VCaP (cell line): ENCODE data around the gene ZFR.
A peak's percentile ranks its signal among the peaks of the same experiment; 100 is the strongest.

Experiments
- H3K27ac ChIP-seq: fragments of 450-650 bp; 2 replicates; pipeline ENCODE4 v1.5.1; 2017
- CTCF ChIP-seq: fragments of 450-650 bp; conservative IDR thresholded peaks from 2 replicates; pipeline ENCODE4 v1.5.1; 2017; ENCODE audit warnings: mild to moderate bottlenecking, moderate library complexity

Gene ZFR

GRCh38 chr5:32339198-32339597, 105.3 kb downstream of the ZFR start:
- TF ChIP-seq CTCF: no peak
- no peak overlapping the region for H3K27ac ChIP-seq

- no peak for TF ChIP-seq CTCF
- H3K27ac ChIP-seq: no peak overlapping the region; the same call in 1 of the 2 replicates
These were observed 111.6 kb downstream of the ZFR start for GRCh38 chr5:32332966-32333365.

GRCh38 chr5:32332361-32332760, 112.2 kb downstream of the ZFR start:
- peak overlapping the region; percentile 91 for H3K27ac ChIP-seq
- TF ChIP-seq CTCF: no peak

- H3K27ac ChIP-seq: peak overlapping the region; percentile 91
- TF ChIP-seq CTCF: no peak
These were observed 112.6 kb downstream of the ZFR start for GRCh38 chr5:32331935-32332274.

- peak overlapping the region; percentile 91 for H3K27ac ChIP-seq
- TF ChIP-seq CTCF: no peak
These were observed 113.2 kb downstream of the ZFR start for GRCh38 chr5:32331217-32331934.

GRCh38 chr5:32330126-32330971, 114.2 kb downstream of the ZFR start:
- H3K27ac ChIP-seq: peak overlapping the region; percentile 91
- TF ChIP-seq CTCF: no peak

GRCh38 chr5:32329395-32329834, 115.1 kb downstream of the ZFR start:
- peak; percentile 84 for TF ChIP-seq CTCF
- H3K27ac ChIP-seq: peak overlapping the region; percentile 91
